Right atrium auricular region (tissue), 2 donors: ENCODE results near the gene CDK5RAP2. TPM values are rescaled to one million over a fixed set of nuclear protein-coding genes. Genes with fewer than 3 reads are reported as not detected.
A peak's percentile ranks its signal among the peaks of the same experiment; 100 is the strongest.

ENCODE experiments used
- DNase-seq: peaks from one replicate; pipeline ENCODE4 v3.0.0-alpha.2; 2019; ENCODE audit warnings: low spot score
- H3K27ac ChIP-seq, 2 donors: fragments of 200-600 bp; sonication (generic); 1 replicate in 1 of 2; 2 replicates in 1 of 2; pipeline ENCODE4 v1.5.1; 2016 to 2019
- H3K27me3 ChIP-seq, 2 donors: fragments of 200-600 bp; sonication (generic); one replicate each; pipeline versions ENCODE4 v1.5.1 to v1.6.0; 2017 to 2019
- H3K36me3 ChIP-seq: fragments of 200-600 bp; sonication (generic); one replicate; pipeline ENCODE4 v1.5.1; 2016
- H3K4me1 ChIP-seq, 2 donors: fragments of 200-600 bp; sonication (generic); one replicate each; pipeline versions ENCODE4 v1.5.1 to v1.6.0; 2017 to 2019
- H3K4me3 ChIP-seq, 2 donors: fragments of 200-600 bp; sonication (generic); 1 replicate in 1 of 2; 2 replicates in 1 of 2; pipeline ENCODE4 v1.5.1; 2017 to 2019; ENCODE audit warnings: mild to moderate bottlenecking in 1 of 2, moderate library complexity in 1 of 2
- H3K9me3 ChIP-seq, 2 donors: fragments of 200-600 bp; sonication (generic); one replicate each; pipeline ENCODE4 v1.5.1; 2019
- CTCF ChIP-seq, 2 donors: fragments of 200-600 bp; sonication (generic); IDR thresholded peaks; one replicate each; pipeline ENCODE4 v1.5.1; 2019; ENCODE audit warnings: antibody characterized with exemption in 2 of 2
- total RNA-seq, 2 donors: library from RNA; depleted of rRNA; stranded (reverse); fragments of >200 nt; gene quantifications; one replicate each; pipeline ENCODE4 v1.1.0, GENCODE V29; 2016

CDK5RAP2 gene
- total RNA-seq, 2 donors from 2014 or later, result 36.7 to 40.4 TPM

GRCh38 chr9:120593955-120594277, 13.9 kb upstream of the CDK5RAP2 start:
- H3K9me3 ChIP-seq, result no peaks in the 10 kb centered on the region
- H3K27ac ChIP-seq, result no peak overlapping the region
- DNase-seq, result no peak
- H3K27me3 ChIP-seq, result no peaks in the 10 kb centered on the region
- H3K4me1 ChIP-seq, result no peaks in the 10 kb centered on the region
- no peaks in the 10 kb centered on the region for H3K36me3 ChIP-seq
- no peak for TF ChIP-seq CTCF (IDR thresholded peaks at IDR 0.05)
- no peak overlapping the region for H3K4me3 ChIP-seq

- no peak for TF ChIP-seq CTCF (IDR thresholded peaks at IDR 0.05)
- H3K27me3 ChIP-seq, result no peaks in the 10 kb centered on the region
- no peak overlapping the region for H3K27ac ChIP-seq
- H3K9me3 ChIP-seq, result no peaks in the 10 kb centered on the region
- no peak for DNase-seq
- no peaks in the 10 kb centered on the region for H3K4me1 ChIP-seq
- H3K36me3 ChIP-seq, result no peaks in the 10 kb centered on the region
- no peak overlapping the region for H3K4me3 ChIP-seq
Observed at GRCh38 chr9:120593250-120593954, 13.4 kb upstream of the CDK5RAP2 start.

GRCh38 chr9:120592210-120592609, 12.2 kb upstream of the CDK5RAP2 start:
- no peak overlapping the region for H3K27ac ChIP-seq
- no peaks in the 10 kb centered on the region for H3K9me3 ChIP-seq
- H3K4me1 ChIP-seq, result no peaks in the 10 kb centered on the region
- no peak for DNase-seq
- H3K27me3 ChIP-seq, result no peaks in the 10 kb centered on the region
- H3K36me3 ChIP-seq, result no peaks in the 10 kb centered on the region
- no peak overlapping the region for H3K4me3 ChIP-seq
- no peak for TF ChIP-seq CTCF (IDR thresholded peaks at IDR 0.05)

- H3K27ac ChIP-seq, result no peak overlapping the region
Observed at GRCh38 chr9:120587328-120587727, 7.4 kb upstream of the CDK5RAP2 start.

GRCh38 chr9:120583958-120584369, 4.0 kb upstream of the CDK5RAP2 start:
- Histone ChIP-seq H3K27me3 (no peaks in the 10 kb centered on the region), H3K27ac (peak overlapping the region; percentile 21 to 46), H3K4me3 (no peak overlapping the region), H3K9me3 (no peaks in the 10 kb centered on the region), H3K4me1 (peaks cover 0 to 23% of the 10 kb centered on the region in 2 donors), H3K36me3 (no peaks in the 10 kb centered on the region)
- TF ChIP-seq CTCF (IDR thresholded peaks at IDR 0.05), result no peak
- DNase-seq, result peak; percentile 62

More at GRCh38 chr9:120587328-120587727, 7.4 kb upstream of the CDK5RAP2 start:
- Histone ChIP-seq H3K27me3 (no peaks in the 10 kb centered on the region), H3K4me3 (no peak overlapping the region), H3K36me3 (no peaks in the 10 kb centered on the region), H3K9me3 (no peaks in the 10 kb centered on the region), H3K4me1 (peaks cover 0 to 15% of the 10 kb centered on the region in 2 donors)
- no peak for TF ChIP-seq CTCF (IDR thresholded peaks at IDR 0.05)
- no peak for DNase-seq
